Mucosa of descending colon (tissue), 3 donors: ENCODE data around the gene KIF6. TPM values are rescaled to one million over a fixed set of nuclear protein-coding genes. Genes with fewer than 3 reads are reported as not detected.

Experiments used
- ATAC-seq: fragments of 200-7000 bp; cut with Tn5 transposase; one replicate; pipeline ENCODE4 v1.9.1; 2020; ENCODE audit warnings: mild to moderate bottlenecking, moderate library complexity
- DNase-seq, 3 donors: peaks; one replicate each; pipeline ENCODE4 v3.0.0-alpha.2; 2020
- H3K36me3 ChIP-seq: fragments of 200-600 bp; one replicate; pipeline ENCODE4 v1.8.0; 2021; ENCODE audit warnings: low read depth, mild to moderate bottlenecking
- H3K4me1 ChIP-seq: fragments of 200-600 bp; one replicate; pipeline ENCODE4 v1.8.0; 2021; ENCODE audit warnings: low read depth, mild to moderate bottlenecking
- H3K4me3 ChIP-seq: fragments of 200-600 bp; one replicate; pipeline ENCODE4 v1.8.0; 2021; ENCODE audit warnings: mild to moderate bottlenecking
- H3K9me3 ChIP-seq: fragments of 200-600 bp; one replicate; pipeline ENCODE4 v1.8.0; 2021; ENCODE audit warnings: mild to moderate bottlenecking
- intact Hi-C, 2 donors: fragments of 100-400 bp; cut with DNase I in 1 of 2; cut with micrococcal nuclease in 1 of 2; formaldehyde crosslinking; loops; one replicate each; pipeline versions ENCODE4 v1.11.0 to v1.11.1; 2022; cut with DNase I, micrococcal nuclease
- total RNA-seq, 3 donors: library from RNA; stranded (reverse); fragmentation: NEBNext Ultra II Directional in 2 of 3; extraction: Animal tissue kit (Norgen Biotek cat#: 25700) in 2 of 3; gene quantifications; one replicate each; pipeline versions ENCODE4 v1.2.1 to v1.2.4, GENCODE V29; 2021 to 2023
- TF ChIP-seq, protein P1 (sequence below): fragments of 200-600 bp; IDR thresholded peaks from one replicate; pipeline ENCODE4 v1.8.0; 2022; ENCODE audit warnings: antibody characterized with exemption, mild to moderate bottlenecking
- donor health status: DM: no; HTN: no; CAD: no; lungs with moderate emphysema.
- donor health status: DM: no; HTN: no; CAD: no.
- donor health status: DM: no; HTN: yes; CAD: no.

The KIF6 gene
- total RNA-seq, 3 donors from 2014 or later, result 0.24 to 0.85 (median 0.52) TPM

DNA sequence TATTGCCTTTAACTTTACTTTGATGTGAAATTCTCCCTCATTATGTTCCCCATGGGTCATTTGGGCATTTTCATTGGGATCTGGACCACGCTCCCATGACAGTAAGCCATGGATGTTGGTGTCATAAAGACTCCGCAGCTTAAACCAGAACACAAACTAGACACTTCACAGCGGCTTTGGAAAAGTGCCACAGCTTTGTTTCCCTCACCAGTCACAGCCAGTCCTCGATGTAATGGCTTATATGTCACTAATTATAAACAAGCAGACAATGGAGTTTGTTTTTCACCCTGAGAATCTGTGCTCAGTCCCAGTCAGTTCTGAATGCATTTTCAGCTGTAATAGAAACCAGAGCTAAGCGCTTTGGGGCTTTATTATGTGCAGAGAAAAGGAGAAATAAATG lies 43.8 kb upstream of the KIF6 start:
- no peaks in the 10 kb centered on the region for H3K9me3 ChIP-seq
- DNase-seq, result no peak
- no peaks in the 10 kb centered on the region for H3K36me3 ChIP-seq
- intact Hi-C loops, result no loop called here
- TF ChIP-seq, protein P1, sequence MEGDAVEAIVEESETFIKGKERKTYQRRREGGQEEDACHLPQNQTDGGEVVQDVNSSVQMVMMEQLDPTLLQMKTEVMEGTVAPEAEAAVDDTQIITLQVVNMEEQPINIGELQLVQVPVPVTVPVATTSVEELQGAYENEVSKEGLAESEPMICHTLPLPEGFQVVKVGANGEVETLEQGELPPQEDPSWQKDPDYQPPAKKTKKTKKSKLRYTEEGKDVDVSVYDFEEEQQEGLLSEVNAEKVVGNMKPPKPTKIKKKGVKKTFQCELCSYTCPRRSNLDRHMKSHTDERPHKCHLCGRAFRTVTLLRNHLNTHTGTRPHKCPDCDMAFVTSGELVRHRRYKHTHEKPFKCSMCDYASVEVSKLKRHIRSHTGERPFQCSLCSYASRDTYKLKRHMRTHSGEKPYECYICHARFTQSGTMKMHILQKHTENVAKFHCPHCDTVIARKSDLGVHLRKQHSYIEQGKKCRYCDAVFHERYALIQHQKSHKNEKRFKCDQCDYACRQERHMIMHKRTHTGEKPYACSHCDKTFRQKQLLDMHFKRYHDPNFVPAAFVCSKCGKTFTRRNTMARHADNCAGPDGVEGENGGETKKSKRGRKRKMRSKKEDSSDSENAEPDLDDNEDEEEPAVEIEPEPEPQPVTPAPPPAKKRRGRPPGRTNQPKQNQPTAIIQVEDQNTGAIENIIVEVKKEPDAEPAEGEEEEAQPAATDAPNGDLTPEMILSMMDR, result no peak
- H3K4me1 ChIP-seq, result no peaks in the 10 kb centered on the region
- no peak overlapping the region for H3K4me3 ChIP-seq
- ATAC-seq, result no peak

DNA sequence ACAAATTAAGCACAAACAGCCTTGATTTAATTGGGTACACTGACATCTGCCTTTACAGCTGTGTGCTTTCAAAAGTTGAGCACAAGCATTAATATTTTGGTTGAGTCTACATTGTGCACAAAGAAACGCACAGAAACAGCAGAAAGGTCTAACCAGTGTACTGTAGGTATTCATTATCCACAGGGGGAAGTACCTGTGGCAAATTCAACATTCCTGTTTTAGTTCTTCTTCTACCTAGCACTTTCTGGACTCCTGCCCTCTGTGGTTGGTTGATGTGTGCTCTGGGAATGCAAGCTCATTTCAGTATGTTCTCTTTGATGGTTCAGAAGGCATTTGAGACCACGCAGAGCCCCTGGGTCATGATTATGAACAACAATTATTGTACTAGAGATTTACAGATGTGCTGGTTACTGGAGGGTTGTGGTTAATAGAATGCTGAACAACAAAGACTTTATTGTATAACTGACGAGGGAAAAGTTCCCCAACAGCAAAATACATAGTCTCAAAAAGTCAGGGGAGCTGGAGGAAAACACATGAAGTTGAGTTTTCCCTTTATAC lies 40.4 kb upstream of the KIF6 start:
- intact Hi-C loops, result no loop called here
- Histone ChIP-seq H3K4me3 (no peak overlapping the region), H3K9me3 (no peaks in the 10 kb centered on the region), H3K4me1 (no peaks in the 10 kb centered on the region), H3K36me3 (no peaks in the 10 kb centered on the region)
- DNase-seq (no peak), ATAC-seq (no peak)
- TF ChIP-seq, protein P1, result no peak

DNA sequence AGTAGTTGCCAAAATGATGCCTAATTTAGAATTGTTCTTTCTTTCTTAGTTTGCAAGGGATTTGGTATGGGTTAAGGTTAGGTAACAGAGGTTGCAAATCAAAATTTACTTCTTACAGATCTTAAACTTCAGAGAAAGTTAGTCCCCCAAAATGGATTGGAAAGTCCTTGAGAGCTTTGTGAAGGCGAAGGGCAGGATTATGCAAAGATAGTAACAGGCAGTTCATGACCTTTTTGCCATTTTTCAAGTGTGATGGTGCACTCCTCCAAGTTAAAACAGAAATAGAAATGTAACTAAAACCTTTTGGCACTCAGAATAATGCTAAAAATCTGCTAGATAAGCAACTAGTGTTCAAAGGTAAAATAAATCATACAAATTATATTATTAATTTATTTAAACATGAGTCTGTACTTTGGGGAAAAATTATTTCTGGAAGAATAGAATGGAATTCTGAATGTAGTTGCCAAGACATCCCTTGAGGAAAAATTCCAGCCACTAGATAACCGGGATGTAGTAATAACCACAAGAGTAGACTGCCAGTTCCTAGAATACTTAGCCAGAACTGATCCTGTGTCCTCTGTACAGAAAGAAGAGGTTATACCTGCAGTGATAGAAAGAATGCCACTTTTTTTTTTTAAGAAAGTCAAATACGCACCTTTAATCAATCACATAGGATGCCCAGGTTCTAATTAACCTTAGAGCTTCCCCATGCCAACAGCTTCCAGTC lies 35.2 kb upstream of the KIF6 start:
- Histone ChIP-seq H3K9me3 (no peaks in the 10 kb centered on the region), H3K4me3 (no peak overlapping the region), H3K4me1 (no peaks in the 10 kb centered on the region), H3K36me3 (no peaks in the 10 kb centered on the region)
- intact Hi-C loops, result no loop called here
- no peak for ATAC-seq
- TF ChIP-seq, protein P1, result no peak
- DNase-seq, result no peak

DNA sequence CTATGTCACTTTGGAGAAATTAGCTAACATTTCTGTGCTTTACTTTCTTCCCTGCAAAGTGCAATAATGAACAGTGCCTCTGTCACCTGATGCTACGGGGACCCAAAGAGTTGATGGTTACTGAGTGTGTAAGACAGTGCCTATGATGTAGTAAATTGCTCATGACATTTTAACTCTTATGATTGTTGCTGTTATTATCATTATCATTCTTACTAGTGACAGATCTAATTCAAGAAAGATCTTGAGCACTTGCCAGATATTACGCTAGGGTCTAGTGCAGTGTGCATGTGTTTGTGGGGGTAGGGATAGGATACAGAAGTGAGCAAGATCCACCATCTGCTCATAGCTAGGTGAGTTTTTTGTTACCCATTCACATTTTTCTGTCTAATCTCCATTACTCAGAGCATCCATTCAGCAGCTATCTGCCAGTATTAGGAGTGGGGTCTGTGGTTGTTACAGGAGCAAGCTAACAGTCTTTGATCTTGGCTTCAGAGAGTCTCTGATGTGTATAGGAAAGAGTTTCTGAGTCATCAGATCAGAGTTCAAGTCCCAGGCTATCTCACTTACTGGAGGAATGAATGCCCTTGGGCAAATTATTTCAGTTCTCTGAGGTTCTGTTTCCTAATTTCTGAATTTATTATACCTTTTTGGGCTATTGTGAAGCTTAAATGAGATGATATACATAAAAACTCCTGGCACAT lies 33.8 kb upstream of the KIF6 start:
- no peaks in the 10 kb centered on the region for H3K4me1 ChIP-seq
- DNase-seq (no peak), ATAC-seq (no peak)
- no peaks in the 10 kb centered on the region for H3K36me3 ChIP-seq
- intact Hi-C loops, result no loop called here
- H3K9me3 ChIP-seq, result no peaks in the 10 kb centered on the region
- H3K4me3 ChIP-seq, result no peak overlapping the region
- TF ChIP-seq, protein P1, result no peak

DNA sequence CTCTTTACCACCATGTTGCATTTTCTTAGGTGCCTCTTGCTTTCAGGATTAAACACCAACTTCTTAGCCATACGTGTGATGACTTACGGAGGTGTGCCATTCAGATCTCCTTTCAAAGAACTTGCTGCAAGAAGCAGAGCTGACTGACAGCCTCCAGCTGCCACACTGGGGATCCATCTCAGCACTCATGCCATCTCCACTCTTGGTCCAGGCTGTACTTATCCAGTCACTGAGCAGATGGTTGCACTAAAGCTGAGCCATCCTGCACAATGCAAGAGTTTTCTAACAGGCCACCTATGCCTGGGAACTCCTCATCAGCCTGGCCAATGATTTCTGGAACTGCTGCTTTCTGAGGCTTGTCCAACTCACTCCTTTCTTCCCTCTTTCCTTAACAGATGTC lies 31.4 kb upstream of the KIF6 start:
- no peaks in the 10 kb centered on the region for H3K9me3 ChIP-seq

More for the DNA sequence above, 31.4 kb upstream of the KIF6 start:
- no peaks in the 10 kb centered on the region for H3K36me3 ChIP-seq
- intact Hi-C loops, result no loop called here
- TF ChIP-seq, protein P1, result no peak
- no peak for ATAC-seq
- no peak overlapping the region for H3K4me3 ChIP-seq
- no peak for DNase-seq
- no peaks in the 10 kb centered on the region for H3K4me1 ChIP-seq
